ENCODE measurements around the gene DEPP1. TPM values are rescaled to one million over a fixed set of nuclear protein-coding genes. Genes with fewer than 3 reads are reported as not detected.

Gene DEPP1
- total and polyA plus RNA-seq, 7 experiments from 2014 or later: 0.24 to 4.0 (median 0.54) TPM; not detected in 1

- CTCF ChIA-PET: interaction anchor here (0.5 to 2.5 kb wide), 4 partner anchors 9 to 104 kb away, joined by 3 to 21 read pairs (median 4); no protein-coding TSS in a partner anchor
- Histone ChIP-seq H3K9me3 (ENCODE audit: control insufficient read depth in 2 of 3, low read length in 3 of 3) (no peaks in the 10 kb centered on the region), H3K4me1 (ENCODE audit: control insufficient read depth in 2 of 2, insufficient read depth in 2 of 2, low read length in 2 of 2) (peaks cover 12 to 27% of the 10 kb centered on the region in 2 donors), H3K27ac (ENCODE audit: low read depth, low read length) (no peak overlapping the region), H3K36me3 (ENCODE audit: control insufficient read depth in 2 of 3, insufficient read depth in 3 of 3, low read length in 3 of 3) (no peaks in the 10 kb centered on the region), H3K27me3 (ENCODE audit: control insufficient read depth in 2 of 2, insufficient read depth in 2 of 2, low read length in 2 of 2) (no peaks in the 10 kb centered on the region), H3K4me3 (ENCODE audit: low read length) (no peak overlapping the region)
- Mint-ChIP-seq H3K36me3 (peaks cover 0 to 3% (median 0%) of the 10 kb centered on the region in 5 donors), H3K27me3 (no peaks in the 10 kb centered on the region), H3K27ac (no peak overlapping the region), H3K4me1 (peaks cover 12 to 37% (median 25%) of the 10 kb centered on the region in 7 donors), H3K9me3 (peaks cover 0 to 2% (median 0%) of the 10 kb centered on the region in 11 donors), H3K4me3 (no peak overlapping the region)
- POLR2A ChIA-PET: interaction anchor here (1.2 kb wide), 1 partner anchor 14 kb away, joined by 4 read pairs; the partner anchor contains the start of gene RASSF4
- intact Hi-C loops (cut with micrococcal nuclease): loop anchor here in 1 of 2 donors (5.0 kb wide), 1 partner anchor 1301 kb away; no protein-coding TSS in a partner anchor
- no peak for ATAC-seq
- DNase-seq: no peak
Observed at GRCh38 chr10:44972874-44973306, 5.7 kb downstream of the DEPP1 start.

GRCh38 chr10:44971935-44972757 is 6.5 kb downstream of the DEPP1 start:
- Histone ChIP-seq H3K4me3 (ENCODE audit: low read length) (no peak overlapping the region), H3K4me1 (ENCODE audit: control insufficient read depth in 2 of 2, insufficient read depth in 2 of 2, low read length in 2 of 2) (peaks cover 13 to 34% of the 10 kb centered on the region in 2 donors), H3K9me3 (ENCODE audit: control insufficient read depth in 2 of 3, low read length in 3 of 3) (no peaks in the 10 kb centered on the region), H3K27me3 (ENCODE audit: control insufficient read depth in 2 of 2, insufficient read depth in 2 of 2, low read length in 2 of 2) (no peaks in the 10 kb centered on the region), H3K36me3 (ENCODE audit: control insufficient read depth in 2 of 3, insufficient read depth in 3 of 3, low read length in 3 of 3) (no peaks in the 10 kb centered on the region), H3K27ac (ENCODE audit: low read depth, low read length) (no peak overlapping the region)
- H3K27ac Mint-ChIP-seq: peak overlapping the region in 3 of 9 donors; percentile 18 to 60 (median 28)
- intact Hi-C loops (cut with micrococcal nuclease): loop anchor here in 1 of 2 donors (5.0 kb wide), 1 partner anchor 1300 kb away; no protein-coding TSS in a partner anchor
- POLR2A ChIA-PET: interaction anchor here (1.2 kb wide), 1 partner anchor 13 kb away, joined by 4 read pairs; the partner anchor contains the start of gene RASSF4
- H3K9me3 Mint-ChIP-seq: peaks cover 0 to 2% (median 0%) of the 10 kb centered on the region in 11 donors
- CTCF ChIA-PET: interaction anchor here (0.7 to 2.5 kb wide), 2 partner anchors 8 to 40 kb away, joined by 4 to 21 read pairs; no protein-coding TSS in a partner anchor
- DNase-seq (no peak), ATAC-seq (no peak)
- H3K27me3 Mint-ChIP-seq: no peaks in the 10 kb centered on the region
- H3K4me1 Mint-ChIP-seq: peaks cover 16 to 42% (median 30%) of the 10 kb centered on the region in 7 donors
- H3K4me3 Mint-ChIP-seq: no peak overlapping the region
- H3K36me3 Mint-ChIP-seq: peaks cover 0 to 3% (median 0%) of the 10 kb centered on the region in 5 donors

- no peaks in the 10 kb centered on the region for H3K9me3 ChIP-seq (ENCODE audit: control insufficient read depth in 2 of 3, low read length in 3 of 3)
- H3K27me3 Mint-ChIP-seq: no peaks in the 10 kb centered on the region
- H3K27me3 ChIP-seq (ENCODE audit: control insufficient read depth in 2 of 2, insufficient read depth in 2 of 2, low read length in 2 of 2): no peaks in the 10 kb centered on the region
- peaks cover 16 to 41% (median 28%) of the 10 kb centered on the region in 7 donors for H3K4me1 Mint-ChIP-seq
- H3K27ac ChIP-seq (ENCODE audit: low read depth, low read length): no peak overlapping the region
- no peak overlapping the region for H3K4me3 ChIP-seq (ENCODE audit: low read length)
- H3K36me3 Mint-ChIP-seq: peaks cover 0 to 3% (median 0%) of the 10 kb centered on the region in 5 donors
- H3K36me3 ChIP-seq (ENCODE audit: control insufficient read depth in 2 of 3, insufficient read depth in 3 of 3, low read length in 3 of 3): no peaks in the 10 kb centered on the region
- ATAC-seq: no peak
- DNase-seq: no peak
- ChIA-PET CTCF (no interaction called here), POLR2A (no interaction called here)
- H3K4me1 ChIP-seq (ENCODE audit: control insufficient read depth in 2 of 2, insufficient read depth in 2 of 2, low read length in 2 of 2): peaks cover 13 to 36% of the 10 kb centered on the region in 2 donors
- no peak overlapping the region for H3K4me3 Mint-ChIP-seq
- H3K9me3 Mint-ChIP-seq: peaks cover 0 to 2% (median 0%) of the 10 kb centered on the region in 11 donors
- intact Hi-C loops (cut with micrococcal nuclease): loop anchor here in 1 of 2 donors (5.0 kb wide), 1 partner anchor 1299 kb away; no protein-coding TSS in a partner anchor
- H3K27ac Mint-ChIP-seq: no peak overlapping the region
Observed at GRCh38 chr10:44971434-44971833, 7.2 kb downstream of the DEPP1 start.

GRCh38 chr10:44970812-44971395 is 7.7 kb downstream of the DEPP1 start:
- H3K27ac Mint-ChIP-seq: no peak overlapping the region
- H3K36me3 ChIP-seq (ENCODE audit: control insufficient read depth in 2 of 3, insufficient read depth in 3 of 3, low read length in 3 of 3): no peaks in the 10 kb centered on the region
- H3K9me3 ChIP-seq (ENCODE audit: control insufficient read depth in 2 of 3, low read length in 3 of 3): no peaks in the 10 kb centered on the region
- no peak overlapping the region for H3K4me3 Mint-ChIP-seq
- peaks cover 16 to 44% (median 27%) of the 10 kb centered on the region in 7 donors for H3K4me1 Mint-ChIP-seq
- H3K4me3 ChIP-seq (ENCODE audit: low read length): no peak overlapping the region
- H3K27me3 ChIP-seq (ENCODE audit: control insufficient read depth in 2 of 2, insufficient read depth in 2 of 2, low read length in 2 of 2): no peaks in the 10 kb centered on the region
- no peak overlapping the region for H3K27ac ChIP-seq (ENCODE audit: low read depth, low read length)
- ChIA-PET CTCF (no interaction called here), POLR2A (no interaction called here)
- DNase-seq: no peak
- intact Hi-C loops (cut with micrococcal nuclease): loop anchor here in 1 of 2 donors (5.0 kb wide), 1 partner anchor 1299 kb away; no protein-coding TSS in a partner anchor
- H3K27me3 Mint-ChIP-seq: no peaks in the 10 kb centered on the region
- ATAC-seq: no peak
- peaks cover 0 to 2% (median 0%) of the 10 kb centered on the region in 11 donors for H3K9me3 Mint-ChIP-seq
- peaks cover 0 to 3% (median 0%) of the 10 kb centered on the region in 5 donors for H3K36me3 Mint-ChIP-seq
- peaks cover 13 to 40% of the 10 kb centered on the region in 2 donors for H3K4me1 ChIP-seq (ENCODE audit: control insufficient read depth in 2 of 2, insufficient read depth in 2 of 2, low read length in 2 of 2)

- H3K36me3 ChIP-seq (ENCODE audit: control insufficient read depth in 2 of 3, insufficient read depth in 3 of 3, low read length in 3 of 3): no peaks in the 10 kb centered on the region
- no peaks in the 10 kb centered on the region for H3K9me3 ChIP-seq (ENCODE audit: control insufficient read depth in 2 of 3, low read length in 3 of 3)
- POLR2A ChIA-PET: no interaction called here
- Mint-ChIP-seq H3K27me3 (no peaks in the 10 kb centered on the region), H3K4me1 (peaks cover 16 to 50% (median 28%) of the 10 kb centered on the region in 7 donors), H3K4me3 (no peak overlapping the region), H3K9me3 (peaks cover 0 to 2% (median 0%) of the 10 kb centered on the region in 11 donors), H3K27ac (peak overlapping the region in 1 of 9 donors; percentile 56), H3K36me3 (peaks cover 0 to 3% (median 0%) of the 10 kb centered on the region in 5 donors)
- intact Hi-C loops (cut with micrococcal nuclease): loop anchor here in 1 of 2 donors (5.0 kb wide), 1 partner anchor 1298 kb away; no protein-coding TSS in a partner anchor
- no peak overlapping the region for H3K27ac ChIP-seq (ENCODE audit: low read depth, low read length)
- DNase-seq: no peak
- peaks cover 13 to 40% of the 10 kb centered on the region in 2 donors for H3K4me1 ChIP-seq (ENCODE audit: control insufficient read depth in 2 of 2, insufficient read depth in 2 of 2, low read length in 2 of 2)
- no peak overlapping the region for H3K4me3 ChIP-seq (ENCODE audit: low read length)
- CTCF ChIA-PET: no interaction called here
- ATAC-seq: no peak
- H3K27me3 ChIP-seq (ENCODE audit: control insufficient read depth in 2 of 2, insufficient read depth in 2 of 2, low read length in 2 of 2): no peaks in the 10 kb centered on the region
Observed at GRCh38 chr10:44969854-44970253, 8.8 kb downstream of the DEPP1 start.
